Glutamatergic neuron (in vitro differentiated cells): ENCODE results near the gene RGS2. TPM values are rescaled to one million over a fixed set of nuclear protein-coding genes. Genes with fewer than 3 reads are reported as not detected.

Experiments
- DNase-seq: peaks from one replicate; pipeline ENCODE4 v3.0.0; 2022
- H3K27ac Mint-ChIP-seq: one replicate; pipeline ENCODE4 v1.8.0; 2020; ENCODE audit warnings: mild to moderate bottlenecking, mixed read lengths, inconsistent platforms; ENCODE audit not compliant: unreplicated experiment
- H3K27me3 Mint-ChIP-seq: one replicate; pipeline ENCODE4 v1.8.0; 2020; ENCODE audit warnings: mild to moderate bottlenecking, moderate library complexity, mixed read lengths, inconsistent platforms; ENCODE audit not compliant: unreplicated experiment
- H3K36me3 Mint-ChIP-seq: one replicate; pipeline ENCODE4 v1.8.0; 2020; ENCODE audit warnings: mild to moderate bottlenecking, mixed read lengths, inconsistent platforms; ENCODE audit not compliant: unreplicated experiment
- H3K4me1 Mint-ChIP-seq: one replicate; pipeline ENCODE4 v1.8.0; 2020; ENCODE audit warnings: mild to moderate bottlenecking, low read depth, mixed read lengths, inconsistent platforms; ENCODE audit not compliant: unreplicated experiment
- H3K4me3 Mint-ChIP-seq: one replicate; pipeline ENCODE4 v1.8.0; 2020; ENCODE audit warnings: mild to moderate bottlenecking, mixed read lengths, inconsistent platforms; ENCODE audit not compliant: unreplicated experiment
- H3K9me3 Mint-ChIP-seq: one replicate; pipeline ENCODE4 v1.8.0; 2020; ENCODE audit warnings: mild to moderate bottlenecking, moderate library complexity, mixed read lengths, inconsistent platforms; ENCODE audit not compliant: unreplicated experiment
- CTCF ChIP-seq: fragments of 200-600 bp; sonication (generic); IDR thresholded peaks from one replicate; pipeline ENCODE4 v1.5.0; 2021; ENCODE audit not compliant: partially characterized antibody, unreplicated experiment
- total RNA-seq: library from RNA; stranded (reverse); fragmentation: NEBNext Ultra II Directional; extraction: Animal tissue kit (Norgen Biotek cat#: 25700); gene quantifications from one replicate; pipeline ENCODE4 v1.2.1, GENCODE V29; 2021; ENCODE audit not compliant: unreplicated experiment

The RGS2 gene
- total RNA-seq, 1 donor from 2014 or later = 33.5 TPM

- peaks cover 13% of the 10 kb centered on the region for H3K9me3 Mint-ChIP-seq
- H3K4me1 Mint-ChIP-seq = peaks cover 17% of the 10 kb centered on the region
- peaks cover 11% of the 10 kb centered on the region for H3K27me3 Mint-ChIP-seq
- TF ChIP-seq CTCF = no peak
- H3K27ac Mint-ChIP-seq = peak overlapping the region; percentile 97
- peak overlapping the region; percentile 90 for H3K4me3 Mint-ChIP-seq
- no peak for DNase-seq
- H3K36me3 Mint-ChIP-seq = no peaks in the 10 kb centered on the region
Measured at GRCh38 chr1:192808163-192808517, 699 bp upstream of the RGS2 start.

GRCh38 chr1:192809307-192810252 lies 741 bp downstream of the RGS2 start:
- peak; percentile 44 for DNase-seq
- Mint-ChIP-seq H3K4me3 (peak overlapping the region; percentile 94), H3K4me1 (peaks cover 17% of the 10 kb centered on the region), H3K27me3 (peaks cover 11% of the 10 kb centered on the region), H3K27ac (peak overlapping the region; percentile 99), H3K9me3 (peaks cover 13% of the 10 kb centered on the region), H3K36me3 (no peaks in the 10 kb centered on the region)
- no peak for TF ChIP-seq CTCF

GRCh38 chr1:192810253-192810880 lies 1.5 kb downstream of the RGS2 start:
- no peak for DNase-seq
- Mint-ChIP-seq H3K27me3 (peaks cover 11% of the 10 kb centered on the region), H3K4me3 (peak overlapping the region; percentile 94), H3K27ac (peak overlapping the region; percentile 99), H3K36me3 (no peaks in the 10 kb centered on the region), H3K4me1 (peaks cover 17% of the 10 kb centered on the region), H3K9me3 (peaks cover 13% of the 10 kb centered on the region)
- no peak for TF ChIP-seq CTCF

GRCh38 chr1:192811006-192811405 lies 2.2 kb downstream of the RGS2 start:
- Mint-ChIP-seq H3K4me1 (peaks cover 17% of the 10 kb centered on the region), H3K9me3 (peaks cover 13% of the 10 kb centered on the region), H3K4me3 (peak overlapping the region; percentile 94), H3K36me3 (no peaks in the 10 kb centered on the region), H3K27me3 (peaks cover 11% of the 10 kb centered on the region), H3K27ac (peak overlapping the region; percentile 45)
- DNase-seq = no peak
- no peak for TF ChIP-seq CTCF
